GM19324 (cell line): ENCODE data around the gene ADARB1.

ENCODE experiments used
- ATAC-seq: cut with Tn5 transposase; IDR thresholded peaks from one replicate; pipeline ENCODE4 v1.9.1; 2021; ENCODE audit warnings: mild to moderate bottlenecking, moderate library complexity; ENCODE audit not compliant: unreplicated experiment, low FRiP score

ADARB1 gene

GRCh38 chr21:45244799-45245340 is 170.5 kb downstream of the ADARB1 start:
- ATAC-seq = no peak

- ATAC-seq = no peak
These were observed 172.3 kb downstream of the ADARB1 start for GRCh38 chr21:45246386-45247320.

DNA sequence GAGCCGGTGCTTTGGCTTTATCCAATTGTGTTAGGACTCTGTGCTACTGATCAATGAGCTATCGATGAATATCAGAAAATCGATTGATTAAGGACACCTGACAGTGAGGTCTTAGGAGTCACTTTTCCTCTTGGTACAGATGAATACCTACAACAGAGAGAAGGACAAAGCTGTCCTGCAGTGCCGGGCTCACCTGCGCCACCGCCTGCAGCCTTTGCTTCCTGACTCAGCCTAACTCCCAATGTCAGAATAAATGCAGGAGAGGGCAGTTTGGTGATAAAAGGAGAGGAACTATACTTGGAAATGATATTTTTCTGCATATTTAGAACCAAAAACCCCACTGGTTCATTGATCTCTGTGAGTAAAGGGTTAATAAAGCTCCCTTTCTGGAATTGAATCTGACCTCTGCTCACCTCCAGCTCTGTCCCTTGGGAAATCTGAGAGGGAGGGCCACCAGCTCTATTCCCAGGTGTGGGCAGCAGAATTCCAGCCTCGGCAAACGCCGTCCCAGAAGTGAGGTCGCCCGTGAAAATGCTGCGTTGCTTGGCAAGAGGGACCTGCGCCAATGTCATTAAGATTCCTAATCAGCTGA is 174.0 kb downstream of the ADARB1 start:
- ATAC-seq = no peak

DNA sequence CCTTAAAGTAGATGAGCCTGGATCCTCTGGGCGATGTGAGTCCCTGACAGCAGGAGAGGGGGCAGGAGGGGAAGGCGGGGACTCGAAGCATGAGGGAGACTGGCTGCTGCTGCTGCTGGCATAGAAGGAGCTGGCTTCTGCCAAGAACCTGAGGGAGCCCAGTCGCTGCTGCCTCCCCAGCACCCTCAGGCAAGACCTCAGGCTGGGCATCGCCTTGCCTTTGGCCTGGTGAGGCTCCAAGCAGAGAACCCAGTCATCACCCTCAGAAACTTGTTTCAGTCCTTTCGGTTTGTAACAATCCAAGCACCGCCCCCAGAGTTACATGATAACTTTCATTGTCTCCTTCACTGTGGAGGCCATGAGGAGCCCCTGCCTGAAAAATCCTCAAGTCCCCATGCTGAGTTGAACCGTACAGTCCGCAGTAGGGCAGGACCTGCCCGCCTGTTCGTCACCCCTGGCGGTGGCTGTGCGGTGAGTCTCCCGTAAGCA is 174.6 kb downstream of the ADARB1 start:
- ATAC-seq = no peak

- ATAC-seq = no peak
These were observed 175.2 kb downstream of the ADARB1 start for GRCh38 chr21:45249626-45250025.

GRCh38 chr21:45250272-45250671 is 175.9 kb downstream of the ADARB1 start:
- ATAC-seq = no peak

DNA sequence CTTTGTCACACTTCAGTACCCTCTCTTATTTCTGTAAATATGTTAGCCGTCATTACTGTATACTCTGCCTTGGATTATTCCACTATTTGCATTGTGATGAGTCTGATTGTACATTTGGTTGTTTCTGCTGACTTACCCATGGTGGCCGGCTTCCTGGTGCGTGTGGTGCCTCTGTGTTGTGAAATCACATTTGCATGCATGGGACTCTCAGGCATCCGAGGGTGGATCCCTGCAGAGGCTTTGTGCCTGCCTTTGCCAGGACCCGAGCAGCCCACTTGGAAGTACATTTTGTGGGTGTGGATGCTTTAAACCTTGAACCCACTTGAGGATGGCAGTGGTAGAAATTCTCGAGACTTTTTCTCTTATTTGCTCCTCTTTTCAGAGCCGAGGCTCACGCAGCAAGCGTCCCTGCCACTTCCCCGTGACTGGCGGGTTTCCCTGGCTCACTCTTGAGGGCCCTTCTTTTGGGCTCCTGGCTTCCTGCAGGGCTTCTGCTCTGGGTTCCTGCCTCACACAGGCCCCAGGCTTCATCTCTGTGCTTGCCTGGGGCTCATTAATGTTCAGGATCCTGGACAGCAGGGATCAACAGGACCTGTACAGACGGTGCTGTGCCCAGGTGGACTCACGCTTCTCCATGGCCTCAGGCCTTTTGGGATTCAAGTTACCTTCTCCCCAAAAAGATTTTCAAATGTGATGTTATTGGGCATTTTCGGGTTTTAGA is 176.7 kb downstream of the ADARB1 start:
- no peak for ATAC-seq

GRCh38 chr21:45251635-45252447 is 177.5 kb downstream of the ADARB1 start:
- ATAC-seq = no peak

DNA sequence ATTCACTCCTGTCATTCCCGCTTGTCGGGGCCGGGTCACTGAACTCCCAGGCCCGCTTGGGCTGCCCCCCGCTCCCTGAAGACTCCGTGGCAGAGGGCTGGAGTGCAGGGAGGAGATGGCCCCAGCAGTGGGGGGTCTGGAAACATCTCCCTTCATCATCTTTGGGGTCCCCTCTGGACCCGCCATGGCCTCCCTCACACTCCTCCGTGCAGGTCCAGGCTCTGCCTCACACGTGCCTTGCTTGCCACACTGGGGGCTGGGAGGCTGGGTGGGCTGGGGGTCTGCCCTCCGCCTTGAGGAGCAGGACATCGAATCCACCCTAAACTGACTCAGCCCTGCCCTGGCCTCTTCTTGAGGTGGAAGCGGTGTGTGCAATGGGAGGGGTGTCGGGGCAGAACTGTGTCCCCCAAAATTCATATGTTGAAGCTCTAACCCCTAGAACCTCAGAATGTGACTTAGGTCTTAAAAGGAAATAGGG is 178.1 kb downstream of the ADARB1 start:
- ATAC-seq = no peak

GRCh38 chr21:45253180-45253579 is 178.8 kb downstream of the ADARB1 start:
- ATAC-seq = no peak

- no peak for ATAC-seq
These were observed 179.5 kb downstream of the ADARB1 start for GRCh38 chr21:45253633-45254459.

GRCh38 chr21:45254460-45254930 is 180.1 kb downstream of the ADARB1 start:
- no peak for ATAC-seq

DNA sequence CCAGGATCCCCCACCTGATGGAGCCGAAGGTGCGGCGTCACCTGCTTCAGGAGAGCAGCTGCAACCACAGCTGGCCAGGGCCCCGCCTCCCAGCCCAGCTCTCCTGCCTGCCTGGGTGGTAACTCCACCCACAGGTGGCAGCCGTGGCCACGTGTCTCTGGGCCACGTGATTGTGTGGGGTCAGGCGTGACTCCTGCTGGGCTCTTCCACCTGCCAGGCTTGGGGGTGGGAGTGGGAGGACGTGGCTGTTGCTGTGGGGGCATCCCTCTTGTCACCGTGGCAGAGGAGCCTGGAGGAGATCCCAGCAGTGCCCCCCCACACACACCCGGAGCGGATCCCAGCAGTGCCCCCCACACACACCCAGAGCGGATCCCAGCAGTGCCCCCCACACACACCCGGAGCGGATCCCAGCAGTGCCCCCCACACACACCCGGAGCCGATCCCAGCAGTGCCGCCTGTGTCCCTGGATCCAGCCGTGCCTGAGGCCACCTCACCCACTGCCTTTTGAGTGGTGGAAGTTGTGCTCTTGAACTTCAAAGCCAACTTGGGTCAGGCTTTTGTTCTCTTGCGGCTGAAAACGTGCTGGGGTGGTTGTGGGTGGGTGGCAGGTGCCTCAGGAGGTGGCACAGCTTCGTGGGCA is 181.1 kb downstream of the ADARB1 start:
- ATAC-seq = no peak

DNA sequence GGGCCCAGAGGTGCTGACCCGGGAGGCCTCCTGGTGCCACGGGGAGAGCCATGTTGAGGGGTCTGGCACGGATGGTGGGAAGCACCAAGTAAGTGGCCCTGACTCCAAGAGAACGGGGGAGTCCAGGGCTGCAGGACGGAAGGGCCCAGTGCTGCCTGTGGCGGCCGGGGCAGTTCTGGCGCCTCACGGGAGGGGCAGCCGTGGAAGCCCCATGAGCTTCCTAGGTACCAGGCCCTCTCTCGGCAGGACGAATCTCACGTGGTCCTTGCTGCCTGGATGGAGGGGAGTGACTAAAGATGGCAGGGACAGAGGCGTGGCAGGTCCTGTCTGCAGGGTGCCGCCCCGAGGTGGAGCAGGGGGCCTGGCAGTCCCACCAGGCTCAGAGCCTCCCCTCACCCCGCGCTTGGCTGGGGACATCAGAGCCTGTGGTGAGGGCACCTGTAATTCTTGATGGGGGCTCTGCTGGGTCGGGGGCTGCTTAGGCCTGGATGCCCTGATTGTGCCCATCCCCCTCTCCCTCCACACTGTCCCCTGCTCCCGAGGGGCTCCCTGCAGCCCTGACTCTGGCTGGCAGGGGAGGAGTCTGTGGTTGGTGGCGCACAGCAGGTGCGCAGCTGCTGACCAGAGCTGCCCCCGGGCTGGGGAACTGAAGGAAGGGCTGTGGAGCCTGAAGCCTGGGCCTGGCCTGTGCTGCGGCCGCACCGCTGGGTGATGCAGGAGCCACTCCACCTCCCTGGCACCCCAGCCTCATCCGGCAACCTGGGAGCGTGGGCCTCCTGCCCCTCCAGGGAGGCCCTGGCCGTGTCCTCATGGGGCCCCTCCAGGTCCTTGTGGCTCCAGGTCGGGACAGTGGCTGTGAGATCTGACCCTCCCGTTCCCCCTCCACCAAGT is 181.9 kb downstream of the ADARB1 start:
- ATAC-seq = no peak

GRCh38 chr21:45256912-45257672 is 182.7 kb downstream of the ADARB1 start:
- ATAC-seq = no peak

DNA sequence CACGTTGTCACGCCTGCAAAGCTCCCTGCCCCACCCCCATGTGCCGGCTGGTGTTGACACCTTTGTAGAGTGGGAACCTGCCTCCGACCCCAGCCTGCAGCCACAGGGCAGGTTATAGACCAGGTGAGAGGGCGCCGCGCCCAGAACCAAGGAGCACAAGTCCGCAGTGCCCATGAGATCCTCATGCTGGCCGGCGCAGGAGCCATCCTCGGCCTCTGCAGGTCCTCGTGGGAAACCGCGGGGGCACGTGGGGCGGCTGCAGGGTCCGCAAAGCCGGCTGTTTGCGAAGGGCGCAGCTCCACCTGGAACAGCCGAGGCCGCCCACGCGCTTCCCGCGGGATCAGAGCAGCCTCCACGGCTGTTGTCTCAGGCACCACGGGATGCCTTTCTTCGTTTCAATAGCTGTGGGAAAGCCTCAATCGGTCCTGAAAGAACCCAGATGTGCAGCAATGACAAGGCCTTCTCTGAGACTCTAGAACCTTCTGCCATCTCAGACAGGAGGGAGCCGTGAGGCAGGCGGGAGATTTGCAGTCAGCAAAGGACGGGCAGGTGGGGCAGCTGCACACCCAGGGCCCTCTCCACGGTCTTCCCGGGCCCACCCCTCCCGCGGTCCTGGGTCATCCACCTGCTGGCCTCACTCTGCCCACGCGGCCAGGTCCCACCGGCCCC is 183.4 kb downstream of the ADARB1 start:
- no peak for ATAC-seq
